Trophoblast cell (in vitro differentiated cells and primary cell): ENCODE measurements around the gene ABLIM3.

Experiments
- DNase-seq, 2 donors: peaks; one replicate each; pipeline ENCODE4 v3.0.0-alpha.2; 2016
- H2AFZ ChIP-seq: 2 replicates; pipeline ENCODE4 v1.6.1; 2013; ENCODE audit warnings: low read length, moderate library complexity, mild to moderate bottlenecking; ENCODE audit not compliant: insufficient read depth, poor library complexity
- H2AK5ac ChIP-seq: 2 replicates; pipeline ENCODE4 v1.6.1; 2013; ENCODE audit warnings: mild to moderate bottlenecking, low read length
- H2BK120ac ChIP-seq: 2 replicates; pipeline ENCODE4 v1.6.1; 2013; ENCODE audit warnings: low read length, mild to moderate bottlenecking, moderate library complexity; ENCODE audit not compliant: insufficient read depth, poor library complexity
- H2BK12ac ChIP-seq: 2 replicates; pipeline ENCODE4 v1.6.1; 2013; ENCODE audit warnings: mild to moderate bottlenecking, low read length, moderate library complexity
- H2BK5ac ChIP-seq: 2 replicates; pipeline ENCODE4 v1.6.1; 2013; ENCODE audit warnings: low read length, low read depth, moderate library complexity, mild to moderate bottlenecking; ENCODE audit not compliant: poor library complexity
- H3K14ac ChIP-seq: 2 replicates; pipeline ENCODE4 v1.6.1; 2013; ENCODE audit warnings: mild to moderate bottlenecking, low read length
- H3K18ac ChIP-seq: 2 replicates; pipeline ENCODE4 v1.6.1; 2013; ENCODE audit warnings: mild to moderate bottlenecking, low read length
- H3K23ac ChIP-seq: 2 replicates; pipeline ENCODE4 v1.6.1; 2013; ENCODE audit warnings: low read length
- H3K27ac ChIP-seq: 2 replicates; pipeline ENCODE4 v1.5.1; 2013; ENCODE audit warnings: low read depth, mild to moderate bottlenecking, inconsistent platforms, low read length, moderate library complexity
- H3K27me3 ChIP-seq: 2 replicates; pipeline ENCODE4 v1.6.1; 2013; ENCODE audit warnings: inconsistent platforms, mild to moderate bottlenecking, low read length, moderate library complexity; ENCODE audit not compliant: insufficient read depth
- H3K36me3 ChIP-seq, 2 experiments: 1 replicate in 1 of 2; 2 replicates in 1 of 2; pipeline ENCODE4 v1.6.1; 2013; ENCODE audit warnings: low read length in 2 of 2, mild to moderate bottlenecking in 2 of 2, moderate library complexity in 1 of 2; ENCODE audit not compliant: insufficient read depth in 2 of 2, control insufficient read depth in 1 of 2
- H3K4ac ChIP-seq: 2 replicates; pipeline ENCODE4 v1.6.1; 2013; ENCODE audit warnings: low read depth, mild to moderate bottlenecking, low read length, moderate library complexity
- H3K4me1 ChIP-seq, 2 experiments: 1 replicate in 1 of 2; 2 replicates in 1 of 2; pipeline ENCODE4 v1.6.1; 2013; ENCODE audit warnings: low read length in 2 of 2, mild to moderate bottlenecking in 2 of 2, moderate library complexity in 1 of 2; ENCODE audit not compliant: insufficient read depth in 2 of 2, control insufficient read depth in 1 of 2
- H3K4me2 ChIP-seq: 2 replicates; pipeline ENCODE4 v1.6.1; 2013; ENCODE audit warnings: inconsistent platforms, mild to moderate bottlenecking, low read length, moderate library complexity
- H3K4me3 ChIP-seq: 2 replicates; pipeline ENCODE4 v1.5.1; 2013; ENCODE audit warnings: mild to moderate bottlenecking, low read depth, low read length, inconsistent platforms
- H3K79me1 ChIP-seq: one replicate; pipeline ENCODE4 v1.6.1; 2013; ENCODE audit warnings: low read length
- H3K79me2 ChIP-seq: 2 replicates; pipeline ENCODE4 v1.6.1; 2013; ENCODE audit warnings: low read length, mild to moderate bottlenecking; ENCODE audit not compliant: control insufficient read depth, insufficient read depth, poor library complexity
- H3K9ac ChIP-seq: 2 replicates; pipeline ENCODE4 v1.6.1; 2013; ENCODE audit warnings: mild to moderate bottlenecking, low read length
- H3K9me3 ChIP-seq: 2 replicates; pipeline ENCODE4 v1.6.1; 2013; ENCODE audit warnings: low read depth, mild to moderate bottlenecking, control low read depth, inconsistent platforms, low read length; ENCODE audit not compliant: insufficient read depth
- H4K12ac ChIP-seq: 2 replicates; pipeline ENCODE4 v1.6.1; 2013; ENCODE audit warnings: low read depth, mild to moderate bottlenecking, low read length, moderate library complexity
- H4K8ac ChIP-seq: 2 replicates; pipeline ENCODE4 v1.6.1; 2013; ENCODE audit warnings: low read depth, mild to moderate bottlenecking, low read length, moderate library complexity
- H4K91ac ChIP-seq: one replicate; pipeline ENCODE4 v1.6.1; 2013; ENCODE audit warnings: low read depth, mild to moderate bottlenecking, low read length, moderate library complexity
- WGBS: extraction: QIAGEN DNeasy Blood & Tissue Kit; methylation state at CpG from one replicate; pipeline ENCODE4 v1.1.7; 2013; ENCODE audit warnings: missing lambda C conversion rate; ENCODE audit not compliant: insufficient read length, insufficient coverage; ENCODE audit errors: extremely low coverage; 5-methylcytosine and 5-hydroxymethylcytosine counted together

ABLIM3 gene

DNA sequence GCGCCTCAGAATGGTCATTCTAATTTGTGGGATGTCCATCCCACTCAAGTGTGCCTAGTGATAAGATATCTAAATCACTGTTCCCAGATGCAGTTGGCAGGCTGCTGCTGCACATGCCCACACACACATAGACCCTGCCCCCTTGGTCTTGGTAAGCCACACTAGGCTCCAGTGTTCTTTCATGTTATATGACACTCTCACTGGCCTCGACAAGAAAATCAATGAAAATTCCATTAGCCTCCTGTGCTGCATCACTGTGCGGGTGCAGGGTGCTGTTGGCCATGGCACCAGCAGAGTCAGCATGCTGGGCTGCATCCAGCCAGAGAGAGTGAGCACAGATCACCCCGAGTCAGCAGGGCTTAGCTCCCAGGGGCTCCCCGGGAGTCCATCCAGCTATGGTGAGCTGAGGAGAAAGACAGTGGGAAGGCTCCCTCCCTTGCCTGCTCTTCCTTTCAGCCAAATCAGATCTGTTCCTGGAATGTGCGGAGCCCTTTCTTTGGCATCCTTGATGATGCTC is 59.9 kb downstream of the ABLIM3 start:
- Histone ChIP-seq H4K91ac (no peak overlapping the region), H2AFZ (no peak overlapping the region), H2AK5ac (no peak overlapping the region), H2BK120ac (no peak overlapping the region), H3K4me3 (no peak overlapping the region), H3K79me2 (no peaks in the 10 kb centered on the region), H3K14ac (no peak overlapping the region), H3K27me3 (no peaks in the 10 kb centered on the region), H2BK12ac (no peak overlapping the region), H3K9me3 (peaks cover 3% of the 10 kb centered on the region), H3K36me3 (no peaks in the 10 kb centered on the region), H2BK5ac (no peak overlapping the region), H3K4me2 (no peak overlapping the region), H4K12ac (no peak overlapping the region), H3K9ac (no peak overlapping the region), H3K79me1 (no peaks in the 10 kb centered on the region), H3K23ac (no peak overlapping the region), H3K4ac (no peak overlapping the region), H3K27ac (no peak overlapping the region), H3K4me1 (no peaks in the 10 kb centered on the region), H3K18ac (no peak overlapping the region), H4K8ac (no peak overlapping the region)
- no CpG with 5 or more reads among the region's 6 CpGs for WGBS
- no peak for DNase-seq

DNA sequence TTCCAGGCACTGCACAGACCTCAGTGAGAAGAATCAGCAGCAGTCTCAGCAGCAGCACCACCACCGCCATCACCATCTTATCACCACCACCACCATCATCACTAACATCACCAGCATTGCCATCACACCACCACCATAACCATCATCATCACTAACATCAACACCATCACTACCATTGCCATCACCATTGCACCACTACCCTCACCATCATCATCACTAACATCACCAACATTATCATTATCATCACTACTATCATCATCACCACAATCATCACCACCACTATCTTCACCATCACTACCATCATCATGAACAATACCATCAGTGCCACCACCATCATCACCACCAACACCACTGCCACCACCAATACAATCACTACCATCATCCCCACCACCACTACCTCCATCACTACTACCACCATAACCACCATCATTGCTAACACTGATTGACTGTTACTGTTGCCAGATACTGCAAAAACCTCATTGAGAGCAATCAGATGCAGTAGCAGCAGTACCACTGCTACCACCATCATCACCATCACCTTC is 61.7 kb downstream of the ABLIM3 start:
- no peaks in the 10 kb centered on the region for H3K79me1 ChIP-seq
- H3K4me1 ChIP-seq = no peaks in the 10 kb centered on the region
- H2BK12ac ChIP-seq = no peak overlapping the region
- no peaks in the 10 kb centered on the region for H3K79me2 ChIP-seq
- H2BK5ac ChIP-seq = no peak overlapping the region
- no peak overlapping the region for H3K18ac ChIP-seq
- no peaks in the 10 kb centered on the region for H3K36me3 ChIP-seq
- H3K4me2 ChIP-seq = no peak overlapping the region
- DNase-seq = no peak
- H3K14ac ChIP-seq = no peak overlapping the region
- no peak overlapping the region for H4K8ac ChIP-seq
- no peak overlapping the region for H4K12ac ChIP-seq
- no peak overlapping the region for H3K4ac ChIP-seq
- no peak overlapping the region for H3K4me3 ChIP-seq
- H2AFZ ChIP-seq = no peak overlapping the region
- no CpG with 5 or more reads among the region's 1 CpG for WGBS
- no peak overlapping the region for H2AK5ac ChIP-seq
- H3K27ac ChIP-seq = no peak overlapping the region
- no peak overlapping the region for H3K23ac ChIP-seq
- H3K9ac ChIP-seq = no peak overlapping the region
- H2BK120ac ChIP-seq = no peak overlapping the region
- H4K91ac ChIP-seq = no peak overlapping the region
- no peaks in the 10 kb centered on the region for H3K27me3 ChIP-seq
- peaks cover 3% of the 10 kb centered on the region for H3K9me3 ChIP-seq

DNA sequence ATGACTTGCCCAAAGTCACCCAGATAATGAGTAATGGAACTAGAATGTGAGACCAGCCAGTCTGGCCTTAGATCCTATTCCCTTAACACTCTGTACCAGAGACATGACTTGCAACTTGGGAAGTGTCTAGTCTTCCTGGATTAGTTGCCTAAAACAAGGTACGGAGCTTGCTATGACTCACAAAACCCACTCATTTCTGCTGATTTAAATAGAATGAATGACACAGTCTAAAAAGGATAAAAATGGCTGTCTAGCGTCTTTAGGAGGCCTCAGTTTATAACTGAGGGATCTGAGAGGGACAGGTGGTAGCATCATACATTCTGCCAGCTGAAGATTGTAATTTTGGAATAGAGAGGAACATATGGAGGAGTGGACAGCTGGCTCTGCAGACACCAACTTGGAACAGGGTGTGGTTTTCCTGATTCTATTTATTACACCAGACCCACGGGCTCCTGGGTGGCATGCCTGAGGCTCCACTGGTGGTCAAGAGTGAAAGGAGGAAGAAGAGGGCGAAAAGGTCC is 62.7 kb downstream of the ABLIM3 start:
- H3K4me3 ChIP-seq = no peak overlapping the region
- H2AFZ ChIP-seq = no peak overlapping the region
- no peaks in the 10 kb centered on the region for H3K36me3 ChIP-seq
- H3K23ac ChIP-seq = no peak overlapping the region
- H2BK5ac ChIP-seq = no peak overlapping the region
- H3K14ac ChIP-seq = no peak overlapping the region
- H3K4me2 ChIP-seq = no peak overlapping the region
- no peaks in the 10 kb centered on the region for H3K27me3 ChIP-seq
- no peak overlapping the region for H4K91ac ChIP-seq
- H3K79me2 ChIP-seq = no peaks in the 10 kb centered on the region
- DNase-seq = no peak
- no peak overlapping the region for H2BK120ac ChIP-seq
- no peak overlapping the region for H3K4ac ChIP-seq
- H4K12ac ChIP-seq = no peak overlapping the region
- H3K9ac ChIP-seq = no peak overlapping the region
- H3K4me1 ChIP-seq = no peaks in the 10 kb centered on the region
- peaks cover 3% of the 10 kb centered on the region for H3K9me3 ChIP-seq
- no peak overlapping the region for H2BK12ac ChIP-seq
- no peak overlapping the region for H2AK5ac ChIP-seq
- H3K79me1 ChIP-seq = no peaks in the 10 kb centered on the region
- H3K27ac ChIP-seq = no peak overlapping the region
- no peak overlapping the region for H4K8ac ChIP-seq
- WGBS = no CpG with 5 or more reads among the region's 4 CpGs
- H3K18ac ChIP-seq = no peak overlapping the region

DNA sequence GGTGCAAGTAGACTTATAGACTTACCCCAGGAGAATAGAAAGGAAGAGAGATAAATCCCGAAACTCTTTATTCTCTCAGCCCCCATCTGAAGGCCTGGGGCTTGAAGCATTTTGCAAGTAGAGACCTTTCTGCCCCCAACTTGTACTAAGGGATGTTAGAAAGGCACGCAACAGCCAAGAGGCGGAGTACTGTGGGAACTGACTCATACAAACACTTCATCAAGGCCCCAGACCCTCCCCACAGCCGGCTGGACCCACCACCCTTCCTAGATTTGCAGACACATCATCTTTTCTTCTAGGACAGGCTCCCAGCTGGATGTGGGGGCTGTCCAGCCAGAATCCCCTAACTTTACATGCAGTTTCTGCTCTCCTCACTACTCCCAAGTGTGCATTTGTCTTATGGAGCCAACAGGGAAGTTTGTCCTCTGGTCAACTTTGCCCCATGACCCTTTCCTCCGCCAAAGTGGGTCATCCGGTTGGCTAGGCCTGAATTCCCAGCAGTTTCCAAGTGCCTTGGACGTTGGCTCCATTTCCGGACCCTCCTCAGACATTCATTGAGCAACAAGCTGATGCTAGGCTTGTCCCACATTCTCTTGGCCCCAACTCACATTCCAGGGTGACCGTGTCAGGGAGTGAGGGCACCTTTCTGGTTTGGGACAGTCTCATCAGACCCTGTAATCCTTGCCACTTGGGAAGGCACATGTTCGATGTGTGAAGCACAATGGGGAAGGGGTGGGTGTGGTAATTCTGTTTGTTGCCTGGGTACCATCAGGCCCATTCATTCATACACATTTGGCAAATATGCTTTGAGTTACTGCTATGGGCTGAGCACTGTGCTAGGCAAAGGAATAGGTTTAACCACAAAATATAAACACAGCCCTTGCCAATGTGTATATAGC is 64.6 kb downstream of the ABLIM3 start:
- H4K91ac ChIP-seq = no peak overlapping the region
- H3K4me2 ChIP-seq = no peak overlapping the region
- H2BK120ac ChIP-seq = no peak overlapping the region
- no peaks in the 10 kb centered on the region for H3K36me3 ChIP-seq
- H3K18ac ChIP-seq = no peak overlapping the region
- DNase-seq = no peak
- no peaks in the 10 kb centered on the region for H3K79me1 ChIP-seq
- H4K8ac ChIP-seq = no peak overlapping the region
- no peak overlapping the region for H2BK12ac ChIP-seq
- peaks cover 3% of the 10 kb centered on the region for H3K9me3 ChIP-seq
- no peak overlapping the region for H2AFZ ChIP-seq
- H3K9ac ChIP-seq = no peak overlapping the region
- H3K23ac ChIP-seq = no peak overlapping the region
- no peak overlapping the region for H2AK5ac ChIP-seq
- no peak overlapping the region for H4K12ac ChIP-seq
- no peak overlapping the region for H3K4me3 ChIP-seq
- H3K79me2 ChIP-seq = no peaks in the 10 kb centered on the region
- no CpG with 5 or more reads among the region's 10 CpGs for WGBS
- H3K14ac ChIP-seq = no peak overlapping the region
- H3K27ac ChIP-seq = no peak overlapping the region
- H2BK5ac ChIP-seq = no peak overlapping the region
- no peak overlapping the region for H3K4ac ChIP-seq
- no peaks in the 10 kb centered on the region for H3K4me1 ChIP-seq
- no peaks in the 10 kb centered on the region for H3K27me3 ChIP-seq
